DMS79 treated with DMSO at 0.1 percent for 48 hours (cell line): ENCODE results near the gene VPS4B.
"Not testable (repeated sequence)": the region's sequence is repeated elsewhere in the genome, so short reads cannot be mapped to it uniquely, and the experiment has no call there.

Experiments used
- DNase-seq: peaks from one replicate; lab custom pipeline; 2025; lab: John Stamatoyannopoulos, UW

VPS4B gene

GRCh38 chr18:63367053-63367953, 55.0 kb downstream of the VPS4B start, which contains the start of gene KDSR:
Gene KDSR, minus strand, starts transcription at chr18:63367206. Its CDS starts 88 bp downstream, at chr18:63367118.
- peak; percentile 95 for DNase-seq

DNA sequence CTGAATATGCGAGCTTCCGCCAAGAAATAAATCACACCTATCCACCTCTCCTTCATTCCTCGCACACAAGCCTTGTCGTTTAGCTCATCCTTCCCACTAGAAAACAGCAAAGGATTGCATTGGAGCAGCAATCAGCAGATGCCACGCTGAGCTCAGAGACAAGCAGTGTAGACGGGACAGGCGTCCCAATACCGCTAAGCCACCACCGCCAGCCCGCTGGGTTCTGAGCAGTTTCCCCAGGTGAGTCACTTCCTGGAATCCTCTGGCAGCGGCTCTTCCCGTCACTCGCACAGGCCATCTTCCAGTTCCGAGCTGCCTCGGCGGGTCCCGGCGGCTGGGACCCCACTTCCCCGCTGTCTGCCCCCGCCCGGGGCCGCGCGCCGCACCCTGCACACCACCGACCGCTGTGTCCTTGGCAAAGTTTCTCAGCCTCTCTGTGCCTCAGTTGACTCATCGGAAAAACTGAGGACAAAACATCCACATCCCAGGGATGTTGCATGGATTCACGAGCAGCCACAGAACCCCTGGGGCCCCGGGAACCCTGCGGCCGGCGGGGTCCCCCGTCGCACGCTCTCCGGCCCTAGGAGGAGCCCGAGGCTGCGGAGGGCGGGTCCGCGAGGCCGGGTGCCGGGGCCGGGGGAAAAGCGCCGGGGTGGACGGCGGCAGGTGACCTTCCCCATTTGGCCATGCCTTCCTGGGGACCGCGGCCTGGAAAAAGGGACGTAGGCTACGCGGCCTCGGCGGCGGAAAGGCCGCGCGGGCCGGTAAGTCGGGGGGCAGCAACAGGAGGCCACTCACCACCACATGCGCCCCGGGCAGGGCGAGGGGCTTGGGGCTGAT, 55.8 kb downstream of the VPS4B start:
- peak; percentile 63 for DNase-seq

- no peak for DNase-seq
Observed at GRCh38 chr18:63365876-63366212, 56.4 kb downstream of the VPS4B start.

DNA sequence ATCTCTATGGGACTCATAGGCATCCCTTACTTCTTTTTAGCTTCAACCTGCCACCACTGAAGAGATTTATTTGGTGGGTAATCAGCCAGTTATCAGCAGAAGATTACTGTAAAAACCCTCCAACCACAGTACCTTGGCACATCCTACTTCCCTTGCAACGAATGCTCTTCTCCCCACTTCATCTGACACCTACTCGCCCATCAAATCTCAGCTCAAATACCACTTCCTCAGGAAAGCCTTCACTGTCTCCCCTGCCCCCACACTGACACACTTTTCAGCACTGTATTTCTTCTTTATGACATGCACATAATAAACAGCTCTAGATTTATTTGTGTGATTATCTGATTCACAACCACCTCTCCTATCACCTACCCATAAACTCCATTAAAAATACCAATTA, 58.3 kb downstream of the VPS4B start:
- no peak for DNase-seq

DNA sequence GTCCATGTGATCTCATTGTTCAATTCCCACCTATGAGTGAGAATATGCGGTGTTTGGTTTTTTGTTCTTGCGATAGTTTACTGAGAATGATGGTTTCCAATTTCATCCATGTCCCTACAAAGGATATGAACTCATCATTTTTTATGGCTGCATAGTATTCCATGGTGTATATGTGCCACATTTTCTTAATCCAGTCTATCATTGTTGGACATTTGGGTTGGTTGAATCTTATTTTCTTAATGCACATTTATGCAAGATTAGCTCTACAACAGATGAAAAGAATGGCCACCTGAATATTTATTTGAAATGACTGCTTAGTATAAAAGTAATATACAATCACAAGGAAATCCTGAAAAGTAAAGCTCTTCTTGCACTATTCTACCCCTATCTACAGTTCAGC, 58.9 kb downstream of the VPS4B start:
- not testable (repeated sequence) for DNase-seq

DNA sequence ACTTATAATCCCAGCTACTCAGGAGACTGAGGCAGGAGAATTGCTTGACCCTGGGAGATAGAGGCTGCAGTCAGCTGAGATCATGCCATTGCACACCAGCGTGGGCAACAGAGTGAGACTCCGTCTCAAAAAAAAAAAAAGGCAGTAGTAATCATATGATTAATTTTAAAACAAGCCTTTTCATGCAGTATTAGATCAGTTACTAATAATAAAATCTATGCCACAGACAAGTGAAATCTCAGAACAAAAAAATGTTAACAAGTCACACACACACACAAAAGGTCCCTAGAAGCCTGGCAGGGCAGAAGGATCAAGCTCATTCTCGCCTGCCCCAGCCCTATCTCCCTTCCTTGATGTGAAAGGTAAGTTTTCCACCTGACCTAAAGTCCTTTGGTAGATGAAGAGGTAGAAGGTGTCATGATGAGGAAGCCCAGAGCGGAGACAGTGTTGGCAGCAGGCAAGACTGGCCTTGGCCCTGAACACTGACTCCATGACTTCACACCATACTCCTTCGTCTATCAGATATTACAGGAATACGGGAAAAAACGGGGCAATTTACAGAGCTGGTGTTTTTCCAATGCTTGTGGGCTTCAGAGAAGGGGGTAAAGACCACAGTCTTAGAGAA, 65.9 kb downstream of the VPS4B start:
- no peak for DNase-seq

GRCh38 chr18:63350230-63350629, 72.0 kb downstream of the VPS4B start:
- no peak for DNase-seq

DNA sequence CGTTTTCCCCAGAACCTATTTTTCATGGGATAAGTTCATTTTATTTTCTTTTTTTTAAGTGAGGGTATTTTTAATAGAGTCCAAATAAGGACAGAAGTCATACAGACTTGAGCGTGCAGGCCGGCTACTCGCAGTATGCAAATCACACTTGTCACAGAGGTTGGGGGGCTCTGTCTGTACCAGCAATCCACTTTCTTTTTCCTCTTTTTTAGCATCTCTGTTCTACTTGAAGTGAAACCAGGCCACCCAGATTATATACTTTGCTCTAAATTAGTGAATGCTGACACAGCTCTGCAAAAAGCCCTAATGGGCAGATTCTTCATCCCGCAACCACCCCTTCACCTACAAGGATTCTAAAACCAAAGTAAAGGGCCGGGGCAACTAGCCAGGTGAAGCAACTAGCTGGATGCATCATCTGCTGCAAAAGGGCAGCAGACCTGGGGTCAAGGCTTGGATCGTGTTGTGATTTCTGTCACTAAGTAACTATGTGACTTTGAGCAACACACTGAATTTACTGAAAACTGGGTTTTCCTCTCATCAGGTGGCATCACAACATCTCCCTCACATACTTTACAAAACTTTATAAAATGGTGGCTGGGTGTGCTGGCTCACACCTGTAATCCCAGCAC, 73.7 kb downstream of the VPS4B start:
- no peak for DNase-seq

GRCh38 chr18:63346480-63347183, 75.6 kb downstream of the VPS4B start:
- no peak for DNase-seq

DNA sequence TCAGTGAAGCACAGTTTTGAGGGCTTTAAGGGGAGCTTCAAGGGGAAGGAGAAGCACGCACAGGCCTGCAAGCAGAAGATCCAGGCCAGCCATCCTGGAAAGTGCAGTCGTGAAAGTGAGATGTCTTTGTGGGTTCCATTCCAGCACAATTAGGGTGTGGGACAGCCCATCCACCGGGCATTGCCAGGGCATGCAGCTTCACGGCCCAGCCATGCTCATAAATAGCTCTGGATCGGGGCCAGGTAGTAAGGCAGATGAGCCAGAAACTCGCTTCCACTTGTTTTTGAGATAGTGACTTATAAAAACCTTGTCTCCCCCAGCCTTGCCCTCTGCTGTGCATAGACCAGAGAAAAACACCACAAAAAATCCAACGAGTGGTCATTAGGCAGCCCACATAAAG, 76.2 kb downstream of the VPS4B start:
- no peak for DNase-seq

DNA sequence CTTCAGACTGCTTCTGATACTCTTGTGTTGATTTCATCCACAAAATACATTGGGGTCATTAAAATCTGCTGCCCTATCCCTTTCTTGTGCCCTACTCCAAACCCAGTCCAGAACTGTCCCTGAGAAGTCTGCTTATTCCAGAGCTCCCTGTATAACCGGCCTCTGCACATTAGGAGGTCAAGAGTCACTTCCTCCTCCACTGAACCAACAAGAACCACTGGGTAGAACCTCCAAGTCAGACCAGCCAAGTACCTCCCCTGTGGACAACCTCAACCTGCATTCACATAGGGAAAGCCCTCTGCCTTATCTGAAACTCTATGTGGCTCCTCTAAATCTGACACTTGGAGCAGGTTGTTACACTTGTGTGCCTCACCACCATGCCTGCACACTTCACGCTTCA, 77.4 kb downstream of the VPS4B start:
- DNase-seq = no peak

GRCh38 chr18:63344263-63344662, 78.0 kb downstream of the VPS4B start:
- no peak for DNase-seq

- DNase-seq = no peak
Observed at GRCh38 chr18:63342206-63342605, 80.1 kb downstream of the VPS4B start.

- peak; percentile 24 for DNase-seq
Observed at GRCh38 chr18:63339920-63340484, 82.3 kb downstream of the VPS4B start.
